ENCODE data around the gene PCDHGC5.
A peak's percentile ranks its signal among the peaks of the same experiment; 100 is the strongest.

PCDHGC5 gene

DNA sequence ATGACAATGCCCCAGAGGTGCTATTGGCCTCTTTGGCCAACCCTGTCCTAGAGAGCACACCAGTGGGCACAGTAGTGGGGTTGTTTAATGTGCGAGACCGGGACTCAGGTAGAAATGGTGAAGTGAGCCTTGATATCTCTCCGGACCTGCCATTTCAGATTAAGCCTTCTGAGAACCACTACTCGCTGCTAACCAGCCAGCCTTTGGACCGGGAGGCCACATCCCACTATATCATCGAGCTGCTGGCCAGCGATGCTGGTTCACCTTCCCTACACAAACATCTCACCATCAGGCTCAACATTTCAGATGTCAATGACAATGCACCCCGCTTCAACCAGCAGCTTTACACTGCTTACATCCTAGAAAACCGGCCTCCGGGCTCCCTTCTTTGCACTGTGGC lies 1.4 kb downstream of the PCDHGC5 start:
- TF ChIP-seq, protein P1, sequence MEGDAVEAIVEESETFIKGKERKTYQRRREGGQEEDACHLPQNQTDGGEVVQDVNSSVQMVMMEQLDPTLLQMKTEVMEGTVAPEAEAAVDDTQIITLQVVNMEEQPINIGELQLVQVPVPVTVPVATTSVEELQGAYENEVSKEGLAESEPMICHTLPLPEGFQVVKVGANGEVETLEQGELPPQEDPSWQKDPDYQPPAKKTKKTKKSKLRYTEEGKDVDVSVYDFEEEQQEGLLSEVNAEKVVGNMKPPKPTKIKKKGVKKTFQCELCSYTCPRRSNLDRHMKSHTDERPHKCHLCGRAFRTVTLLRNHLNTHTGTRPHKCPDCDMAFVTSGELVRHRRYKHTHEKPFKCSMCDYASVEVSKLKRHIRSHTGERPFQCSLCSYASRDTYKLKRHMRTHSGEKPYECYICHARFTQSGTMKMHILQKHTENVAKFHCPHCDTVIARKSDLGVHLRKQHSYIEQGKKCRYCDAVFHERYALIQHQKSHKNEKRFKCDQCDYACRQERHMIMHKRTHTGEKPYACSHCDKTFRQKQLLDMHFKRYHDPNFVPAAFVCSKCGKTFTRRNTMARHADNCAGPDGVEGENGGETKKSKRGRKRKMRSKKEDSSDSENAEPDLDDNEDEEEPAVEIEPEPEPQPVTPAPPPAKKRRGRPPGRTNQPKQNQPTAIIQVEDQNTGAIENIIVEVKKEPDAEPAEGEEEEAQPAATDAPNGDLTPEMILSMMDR (IDR thresholded peaks at IDR 0.05; ENCODE audit: insufficient read depth, low read depth, low read length, missing control alignments): no peak
- no peak for DNase-seq (ENCODE audit: low read depth)
- no peak overlapping the region for H3K4me3 ChIP-seq (ENCODE audit: low read depth, low read length)

- DNase-seq (ENCODE audit: low read depth): no peak
- no peak overlapping the region for H3K4me3 ChIP-seq (ENCODE audit: low read depth, low read length)
- TF ChIP-seq, protein P1 (IDR thresholded peaks at IDR 0.05; ENCODE audit: insufficient read depth, low read depth, low read length, missing control alignments): no peak
Observed at GRCh38 chr5:141490771-141491170, 1.9 kb downstream of the PCDHGC5 start.

DNA sequence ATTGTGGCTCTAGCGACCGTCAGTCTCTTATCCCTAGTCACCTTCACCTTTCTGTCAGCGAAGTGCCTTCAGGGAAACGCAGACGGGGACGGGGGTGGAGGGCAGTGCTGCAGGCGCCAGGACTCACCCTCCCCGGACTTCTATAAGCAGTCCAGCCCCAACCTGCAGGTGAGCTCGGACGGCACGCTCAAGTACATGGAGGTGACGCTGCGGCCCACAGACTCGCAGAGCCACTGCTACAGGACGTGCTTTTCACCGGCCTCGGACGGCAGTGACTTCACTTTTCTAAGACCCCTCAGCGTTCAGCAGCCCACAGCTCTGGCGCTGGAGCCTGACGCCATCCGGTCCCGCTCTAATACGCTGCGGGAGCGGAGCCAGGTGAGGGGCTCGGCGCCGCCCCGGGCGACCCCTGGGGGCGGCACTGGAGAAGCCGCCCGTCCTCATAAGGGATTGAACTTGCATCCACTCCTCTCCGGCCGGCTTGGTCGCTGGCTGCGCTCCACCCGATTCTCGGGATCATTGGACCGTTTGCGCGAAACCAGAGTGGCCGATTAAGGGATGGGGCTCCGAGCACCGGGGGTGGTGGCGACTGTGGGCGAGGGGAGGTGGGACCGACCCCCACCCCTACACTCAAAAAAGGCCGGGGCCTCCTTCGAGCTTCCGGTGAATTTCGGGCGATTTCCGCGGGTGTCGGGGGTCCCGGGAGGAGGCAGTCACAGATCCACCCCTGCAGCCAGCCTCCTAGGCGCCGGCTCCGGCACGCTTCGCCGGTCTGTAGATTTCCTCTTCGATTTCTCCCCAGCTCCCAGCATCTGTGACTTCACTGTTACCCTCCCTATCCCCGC lies 2.7 kb downstream of the PCDHGC5 start:
- TF ChIP-seq, protein P1 (IDR thresholded peaks at IDR 0.05; ENCODE audit: insufficient read depth, low read depth, low read length, missing control alignments): peak; percentile 0
- H3K4me3 ChIP-seq (ENCODE audit: low read depth, low read length): peak overlapping the region; percentile 65
- DNase-seq (ENCODE audit: low read depth): peak; percentile 37

GRCh38 chr5:141492168-141492885 lies 3.4 kb downstream of the PCDHGC5 start:
- TF ChIP-seq, protein P1 (IDR thresholded peaks at IDR 0.05; ENCODE audit: insufficient read depth, low read depth, low read length, missing control alignments): no peak
- peak overlapping the region; percentile 65 for H3K4me3 ChIP-seq (ENCODE audit: low read depth, low read length)
- peak; percentile 74 for DNase-seq (ENCODE audit: low read depth)

- no peak overlapping the region for H3K4me3 ChIP-seq (ENCODE audit: low read depth, low read length)
- no peak for DNase-seq (ENCODE audit: low read depth)
- TF ChIP-seq, protein P1 (IDR thresholded peaks at IDR 0.05; ENCODE audit: insufficient read depth, low read depth, low read length, missing control alignments): no peak
Observed at GRCh38 chr5:141493500-141494422, 4.9 kb downstream of the PCDHGC5 start.

DNA sequence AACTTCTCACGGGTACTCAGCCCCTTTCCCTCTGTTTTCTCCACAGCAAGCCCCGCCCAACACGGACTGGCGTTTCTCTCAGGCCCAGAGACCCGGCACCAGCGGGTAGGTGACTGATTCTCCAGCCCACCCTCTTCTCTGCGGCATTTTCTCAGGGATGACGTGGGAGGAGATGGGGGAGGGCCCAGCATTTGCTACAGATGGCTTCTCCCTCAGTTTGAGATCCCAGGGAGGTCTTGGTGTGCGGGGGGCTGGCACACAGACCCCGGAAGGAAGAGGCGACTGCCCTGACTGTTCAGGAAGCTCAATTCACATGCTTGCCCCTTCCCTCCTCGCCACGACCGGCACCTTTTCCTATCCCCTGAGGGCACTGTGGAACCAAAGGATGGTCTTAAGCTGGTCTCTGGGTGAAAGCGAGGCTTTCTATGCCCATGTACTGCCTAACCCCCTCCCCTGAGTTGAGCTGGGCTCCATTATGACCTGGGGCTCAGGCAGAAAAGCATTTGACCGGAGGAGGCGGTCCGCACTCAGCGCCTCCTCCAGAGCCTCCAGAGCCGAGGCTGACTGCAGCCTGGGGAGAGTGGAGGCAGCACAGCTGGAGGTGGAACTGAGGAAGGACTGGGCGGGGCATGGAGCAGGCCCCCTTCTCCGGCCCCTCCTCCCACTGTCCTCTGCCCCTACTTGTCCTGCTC lies 6.0 kb downstream of the PCDHGC5 start:
- H3K4me3 ChIP-seq (ENCODE audit: low read depth, low read length): no peak overlapping the region
- DNase-seq (ENCODE audit: low read depth): no peak
- TF ChIP-seq, protein P1 (IDR thresholded peaks at IDR 0.05; ENCODE audit: insufficient read depth, low read depth, low read length, missing control alignments): no peak
